Dendritic cell treated with granulocyte-macrophage colony-stimulating factor and Interleukin-4, amounts not matched to agents 40 ng/mL and 50 ng/mL, for 4 days (primary cell): ENCODE measurements around the gene PFDN6.

Source experiments
- H3K27ac Mint-ChIP-seq: one replicate; pipeline ENCODE4 v1.8.0; 2022; ENCODE audit warnings: mild to moderate bottlenecking, mixed read lengths
- H3K27me3 Mint-ChIP-seq: one replicate; pipeline ENCODE4 v1.8.0; 2022; ENCODE audit warnings: mild to moderate bottlenecking, mixed read lengths
- H3K36me3 Mint-ChIP-seq: one replicate; pipeline ENCODE4 v1.8.0; 2022; ENCODE audit warnings: low read depth, mixed read lengths
- H3K4me1 Mint-ChIP-seq: one replicate; pipeline ENCODE4 v1.8.0; 2022; ENCODE audit warnings: low read depth, mixed read lengths
- H3K4me3 Mint-ChIP-seq: one replicate; pipeline ENCODE4 v1.8.0; 2022; ENCODE audit warnings: mild to moderate bottlenecking, moderate library complexity, mixed read lengths
- H3K9me3 Mint-ChIP-seq: one replicate; pipeline ENCODE4 v1.8.0; 2022; ENCODE audit warnings: mixed read lengths
- intact Hi-C: fragments of 100-400 bp; cut with micrococcal nuclease; formaldehyde crosslinking; loops from one replicate; pipeline ENCODE4 v1.15.0; 2022

The PFDN6 gene

GRCh38 chr6:33288921-33289783 is at the start of gene PFDN6, which contains the start of gene WDR46:
PFDN6 (plus strand) TSS chr6:33289601; CDS start chr6:33289857, 256 bp downstream.
WDR46 (minus strand) TSS chr6:33289239; CDS start chr6:33289170, 69 bp downstream.
- peaks cover 92% of the 10 kb centered on the region for H3K36me3 Mint-ChIP-seq
- H3K4me1 Mint-ChIP-seq: peaks cover 53% of the 10 kb centered on the region
- no peaks in the 10 kb centered on the region for H3K9me3 Mint-ChIP-seq
- intact Hi-C loops: loop anchor here (1.0 kb wide), 2 partner anchors 10 to 18 kb away; partner anchors contain the start of gene VPS52
- H3K27me3 Mint-ChIP-seq: no peaks in the 10 kb centered on the region
- H3K27ac Mint-ChIP-seq: peak within 1 kb of the TSS; percentile 86
- H3K4me3 Mint-ChIP-seq: peak within 1 kb of the TSS; percentile 92

- intact Hi-C loops: no loop called here
- H3K27ac Mint-ChIP-seq: no peak overlapping the region
- no peaks in the 10 kb centered on the region for H3K9me3 Mint-ChIP-seq
- no peaks in the 10 kb centered on the region for H3K36me3 Mint-ChIP-seq
- H3K27me3 Mint-ChIP-seq: peaks cover 35% of the 10 kb centered on the region
- peaks cover 14% of the 10 kb centered on the region for H3K4me1 Mint-ChIP-seq
- H3K4me3 Mint-ChIP-seq: no peak overlapping the region
Measured at GRCh38 chr6:33241968-33242367, 47.4 kb upstream of the PFDN6 start.

GRCh38 chr6:33243476-33243875 is 45.9 kb upstream of the PFDN6 start:
- peaks cover 21% of the 10 kb centered on the region for H3K4me1 Mint-ChIP-seq
- no peak overlapping the region for H3K4me3 Mint-ChIP-seq
- no peak overlapping the region for H3K27ac Mint-ChIP-seq
- H3K36me3 Mint-ChIP-seq: no peaks in the 10 kb centered on the region
- intact Hi-C loops: no loop called here
- no peaks in the 10 kb centered on the region for H3K9me3 Mint-ChIP-seq
- peaks cover 34% of the 10 kb centered on the region for H3K27me3 Mint-ChIP-seq

- peaks cover 48% of the 10 kb centered on the region for H3K4me1 Mint-ChIP-seq
- H3K36me3 Mint-ChIP-seq: peaks cover 26% of the 10 kb centered on the region
- peak overlapping the region; percentile 92 for H3K27ac Mint-ChIP-seq
- peak overlapping the region; percentile 82 for H3K4me3 Mint-ChIP-seq
- peaks cover 10% of the 10 kb centered on the region for H3K27me3 Mint-ChIP-seq
- intact Hi-C loops: loop anchor here (2.0 kb wide), 4 partner anchors 47 to 233 kb away; partner anchors contain the start of genes RGL2, RXRB and SLC39A7
- H3K9me3 Mint-ChIP-seq: no peaks in the 10 kb centered on the region
Measured at GRCh38 chr6:33247977-33248642, 41.3 kb upstream of the PFDN6 start.

DNA sequence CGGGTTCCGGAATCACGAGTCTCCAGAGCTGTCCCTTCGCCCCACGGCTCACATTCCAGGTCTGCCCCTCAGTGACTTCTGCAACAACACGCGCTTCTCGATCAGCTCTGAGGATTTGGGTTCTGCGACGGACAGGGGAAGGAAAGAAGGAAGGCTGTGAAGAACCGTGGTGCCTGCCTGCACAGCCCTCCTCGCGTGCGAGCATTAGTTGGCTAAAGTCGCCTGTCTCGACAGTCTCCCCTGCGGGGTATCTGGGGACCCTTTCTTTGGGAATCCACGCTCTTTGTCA is 40.8 kb upstream of the PFDN6 start:
- Mint-ChIP-seq H3K36me3 (peaks cover 26% of the 10 kb centered on the region), H3K27me3 (peaks cover 8% of the 10 kb centered on the region), H3K27ac (peak overlapping the region; percentile 92), H3K4me1 (peaks cover 49% of the 10 kb centered on the region), H3K4me3 (peak overlapping the region; percentile 82), H3K9me3 (no peaks in the 10 kb centered on the region)
- intact Hi-C loops: loop anchor here (2.0 kb wide), 4 partner anchors 48 to 234 kb away; partner anchors contain the start of genes RGL2, RXRB and SLC39A7

- Mint-ChIP-seq H3K9me3 (no peaks in the 10 kb centered on the region), H3K4me1 (peaks cover 49% of the 10 kb centered on the region), H3K36me3 (peaks cover 26% of the 10 kb centered on the region), H3K4me3 (peak overlapping the region; percentile 82), H3K27ac (peak overlapping the region; percentile 92), H3K27me3 (peaks cover 6% of the 10 kb centered on the region)
- intact Hi-C loops: loop anchor here (1.0 to 2.0 kb wide), 5 partner anchors 48 to 234 kb away; partner anchors contain the start of genes RGL2, RXRB and SLC39A7
Measured at GRCh38 chr6:33248932-33249731, 40.3 kb upstream of the PFDN6 start.

DNA sequence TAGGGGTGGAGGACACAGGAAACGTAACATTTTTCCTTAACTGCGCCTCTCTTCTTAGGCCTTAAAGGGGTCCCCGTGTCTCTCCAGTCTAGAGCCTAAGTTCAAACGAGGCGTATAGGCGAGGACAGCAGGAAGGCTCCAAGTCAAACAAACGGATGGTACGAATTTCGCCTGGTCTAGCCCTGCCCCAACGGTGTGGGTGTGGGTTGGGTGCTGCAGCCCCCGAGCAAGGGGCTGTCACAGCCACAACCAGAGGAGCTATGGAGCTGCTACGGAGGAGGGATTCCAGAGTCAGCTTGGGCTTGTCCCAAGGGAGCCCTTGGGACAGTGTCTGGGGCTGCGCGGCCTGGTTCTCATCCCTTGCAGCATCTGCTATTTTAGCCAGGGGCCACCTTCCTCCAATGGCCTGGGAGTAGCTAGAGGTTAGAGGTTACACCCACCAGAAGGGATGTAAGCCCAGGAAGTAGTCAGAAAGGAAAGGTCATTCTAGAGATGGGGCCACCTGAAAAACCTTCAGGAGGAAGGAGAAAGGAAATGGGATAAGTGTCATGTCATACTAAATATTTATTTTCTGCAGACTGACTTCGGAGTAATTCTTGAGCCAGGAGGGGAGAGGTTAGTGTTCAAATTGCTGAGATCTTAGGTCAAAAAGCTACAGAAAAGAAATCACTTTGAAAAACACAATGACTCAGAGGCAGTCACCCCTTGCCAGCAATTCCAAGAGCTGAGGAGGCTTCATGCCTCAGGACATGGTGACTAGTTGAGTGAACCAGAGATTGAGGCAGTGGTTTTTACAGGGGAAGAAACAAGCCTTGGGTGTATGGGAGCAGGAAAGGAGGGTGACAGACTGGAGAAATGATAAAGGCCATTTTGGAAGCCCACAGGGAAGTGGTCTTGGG is 39.4 kb upstream of the PFDN6 start:
- Mint-ChIP-seq H3K36me3 (peaks cover 26% of the 10 kb centered on the region), H3K4me3 (peak overlapping the region; percentile 82), H3K27ac (peak overlapping the region; percentile 92), H3K9me3 (no peaks in the 10 kb centered on the region), H3K27me3 (peaks cover 6% of the 10 kb centered on the region), H3K4me1 (peaks cover 49% of the 10 kb centered on the region)
- intact Hi-C loops: loop anchor here (1.0 to 2.0 kb wide), 5 partner anchors 49 to 235 kb away; partner anchors contain the start of genes RGL2, RXRB and SLC39A7

DNA sequence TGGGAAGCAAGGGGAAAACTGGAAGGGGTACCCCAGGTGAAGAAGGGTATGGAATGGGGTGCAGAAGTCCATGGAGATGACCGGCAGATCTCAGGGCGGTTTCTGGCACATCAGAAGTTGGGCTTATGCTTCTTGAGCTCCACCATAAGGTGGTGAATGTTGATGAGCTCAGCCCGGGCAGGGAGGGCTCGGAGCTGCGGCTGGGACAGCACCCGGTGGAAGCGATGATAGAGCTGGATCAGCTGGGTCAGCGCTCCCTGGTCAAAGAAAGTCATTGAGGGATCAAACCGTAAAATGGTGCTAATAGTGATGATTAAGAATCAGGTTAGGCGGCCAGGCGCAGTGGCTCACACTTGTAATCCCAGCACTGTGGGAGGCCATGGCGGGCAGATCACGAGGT is 38.7 kb upstream of the PFDN6 start:
- peak overlapping the region; percentile 92 for H3K27ac Mint-ChIP-seq
- intact Hi-C loops: no loop called here

DNA sequence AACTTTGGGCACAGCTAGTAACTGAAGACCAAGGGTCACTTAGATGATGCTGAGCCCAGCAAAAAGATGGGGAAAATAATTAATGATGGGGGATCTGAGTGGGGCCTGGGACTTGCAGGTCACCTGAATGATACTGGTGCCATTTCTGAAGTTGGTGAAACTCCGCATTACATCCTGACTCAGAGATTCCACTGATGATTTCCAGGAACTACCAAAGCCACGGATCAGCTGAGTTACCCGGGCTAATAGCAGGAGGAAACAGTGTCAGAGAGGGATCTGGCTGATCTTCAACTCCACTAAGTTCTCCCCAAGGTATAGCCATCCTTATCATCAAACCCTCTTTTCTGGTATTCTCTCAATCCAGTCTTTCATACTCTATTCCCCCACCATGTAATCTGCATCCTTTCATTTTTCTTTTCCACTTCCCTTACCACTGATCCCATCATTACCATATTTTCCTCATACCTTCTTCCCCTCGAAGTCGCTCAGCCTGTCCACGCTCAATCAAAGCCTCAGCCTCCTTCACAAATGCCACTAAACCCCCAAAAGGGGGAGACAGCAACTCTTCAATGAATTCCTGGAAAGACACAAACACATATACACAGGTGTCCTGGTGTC is 37.9 kb upstream of the PFDN6 start:
- H3K4me1 Mint-ChIP-seq: peaks cover 49% of the 10 kb centered on the region
- H3K27me3 Mint-ChIP-seq: peaks cover 3% of the 10 kb centered on the region
- H3K36me3 Mint-ChIP-seq: peaks cover 35% of the 10 kb centered on the region
- peak overlapping the region; percentile 1 for H3K27ac Mint-ChIP-seq
- no peaks in the 10 kb centered on the region for H3K9me3 Mint-ChIP-seq
- H3K4me3 Mint-ChIP-seq: no peak overlapping the region
- intact Hi-C loops: no loop called here

More for the DNA sequence above, 38.7 kb upstream of the PFDN6 start:
- Mint-ChIP-seq H3K36me3 (peaks cover 32% of the 10 kb centered on the region), H3K4me3 (peak overlapping the region; percentile 82), H3K27me3 (peaks cover 6% of the 10 kb centered on the region), H3K9me3 (no peaks in the 10 kb centered on the region), H3K4me1 (peaks cover 49% of the 10 kb centered on the region)

DNA sequence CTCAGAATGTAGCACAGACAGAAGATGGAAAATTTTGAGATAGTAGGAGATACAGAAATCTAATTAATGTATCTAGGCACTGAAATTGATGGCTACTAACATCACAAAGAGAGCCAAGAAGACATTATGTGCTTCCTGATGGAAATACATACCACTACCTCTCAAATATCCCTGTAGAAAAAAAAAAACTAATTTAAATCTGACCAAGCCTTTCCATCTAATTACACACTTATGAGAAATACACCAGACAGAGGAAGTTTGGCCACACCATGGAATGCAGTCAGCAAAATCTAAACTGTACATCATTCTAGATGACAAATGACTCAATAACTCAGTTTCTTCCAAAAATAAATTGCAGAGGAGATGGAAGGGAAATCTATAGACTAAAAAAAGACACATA is 36.6 kb upstream of the PFDN6 start:
- no peak overlapping the region for H3K4me3 Mint-ChIP-seq
- no peaks in the 10 kb centered on the region for H3K9me3 Mint-ChIP-seq
- no peaks in the 10 kb centered on the region for H3K27me3 Mint-ChIP-seq
- peak overlapping the region; percentile 47 for H3K27ac Mint-ChIP-seq
- peaks cover 49% of the 10 kb centered on the region for H3K4me1 Mint-ChIP-seq
- H3K36me3 Mint-ChIP-seq: peaks cover 41% of the 10 kb centered on the region
- intact Hi-C loops: no loop called here

- no peak overlapping the region for H3K4me3 Mint-ChIP-seq
- peaks cover 55% of the 10 kb centered on the region for H3K36me3 Mint-ChIP-seq
- no peaks in the 10 kb centered on the region for H3K27me3 Mint-ChIP-seq
- intact Hi-C loops: no loop called here
- no peak overlapping the region for H3K27ac Mint-ChIP-seq
- peaks cover 35% of the 10 kb centered on the region for H3K4me1 Mint-ChIP-seq
- no peaks in the 10 kb centered on the region for H3K9me3 Mint-ChIP-seq
Measured at GRCh38 chr6:33254591-33254990, 34.8 kb upstream of the PFDN6 start.

- no peaks in the 10 kb centered on the region for H3K9me3 Mint-ChIP-seq
- no peak overlapping the region for H3K4me3 Mint-ChIP-seq
- H3K36me3 Mint-ChIP-seq: peaks cover 75% of the 10 kb centered on the region
- intact Hi-C loops: no loop called here
- no peaks in the 10 kb centered on the region for H3K27me3 Mint-ChIP-seq
- H3K4me1 Mint-ChIP-seq: peaks cover 3% of the 10 kb centered on the region
- H3K27ac Mint-ChIP-seq: no peak overlapping the region
Measured at GRCh38 chr6:33259032-33259431, 30.4 kb upstream of the PFDN6 start.
